ENCODE results near the gene SAMD14. TPM values are rescaled to one million over a fixed set of nuclear protein-coding genes. Genes with fewer than 3 reads are reported as not detected.
A peak's percentile ranks its signal among the peaks of the same experiment; 100 is the strongest.

Gene SAMD14
- total RNA-seq, 2 donors from 2014 or later: 2.5 to 7.4 TPM

GRCh38 chr17:50151041-50151936, 21.3 kb upstream of the SAMD14 start:
- no peaks in the 10 kb centered on the region for H3K36me3 ChIP-seq
- under 1% methylated on average over 32 of the region's 40 CpGs for WGBS
- H3K27me3 ChIP-seq (replicated peaks; ENCODE audit: insufficient read depth): no peaks in the 10 kb centered on the region
- peaks cover 19% of the 10 kb centered on the region for H3K4me1 ChIP-seq (replicated peaks)
- TF ChIP-seq POLR2A (IDR thresholded peaks at IDR 0.05) (peak; percentile 73), POLR2AphosphoS5 (IDR thresholded peaks at IDR 0.05) (peak; percentile 60)
- TF ChIP-seq, protein P1, sequence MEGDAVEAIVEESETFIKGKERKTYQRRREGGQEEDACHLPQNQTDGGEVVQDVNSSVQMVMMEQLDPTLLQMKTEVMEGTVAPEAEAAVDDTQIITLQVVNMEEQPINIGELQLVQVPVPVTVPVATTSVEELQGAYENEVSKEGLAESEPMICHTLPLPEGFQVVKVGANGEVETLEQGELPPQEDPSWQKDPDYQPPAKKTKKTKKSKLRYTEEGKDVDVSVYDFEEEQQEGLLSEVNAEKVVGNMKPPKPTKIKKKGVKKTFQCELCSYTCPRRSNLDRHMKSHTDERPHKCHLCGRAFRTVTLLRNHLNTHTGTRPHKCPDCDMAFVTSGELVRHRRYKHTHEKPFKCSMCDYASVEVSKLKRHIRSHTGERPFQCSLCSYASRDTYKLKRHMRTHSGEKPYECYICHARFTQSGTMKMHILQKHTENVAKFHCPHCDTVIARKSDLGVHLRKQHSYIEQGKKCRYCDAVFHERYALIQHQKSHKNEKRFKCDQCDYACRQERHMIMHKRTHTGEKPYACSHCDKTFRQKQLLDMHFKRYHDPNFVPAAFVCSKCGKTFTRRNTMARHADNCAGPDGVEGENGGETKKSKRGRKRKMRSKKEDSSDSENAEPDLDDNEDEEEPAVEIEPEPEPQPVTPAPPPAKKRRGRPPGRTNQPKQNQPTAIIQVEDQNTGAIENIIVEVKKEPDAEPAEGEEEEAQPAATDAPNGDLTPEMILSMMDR (IDR thresholded peaks at IDR 0.05): peak; percentile 43 to 76 (median 56)
- H3K27ac ChIP-seq: peak overlapping the region; percentile 77 to 90
- H3K9me3 ChIP-seq: no peaks in the 10 kb centered on the region
- peak overlapping the region; percentile 69 to 86 for H3K4me3 ChIP-seq
- DNase-seq (ENCODE audit: low spot score): peak; percentile 86
- intact Hi-C loops (cut with DNase I): loop anchor here (5.0 to 10.0 kb wide), 2 partner anchors 34 to 56 kb away; partner anchors contain the start of gene PDK2

DNA sequence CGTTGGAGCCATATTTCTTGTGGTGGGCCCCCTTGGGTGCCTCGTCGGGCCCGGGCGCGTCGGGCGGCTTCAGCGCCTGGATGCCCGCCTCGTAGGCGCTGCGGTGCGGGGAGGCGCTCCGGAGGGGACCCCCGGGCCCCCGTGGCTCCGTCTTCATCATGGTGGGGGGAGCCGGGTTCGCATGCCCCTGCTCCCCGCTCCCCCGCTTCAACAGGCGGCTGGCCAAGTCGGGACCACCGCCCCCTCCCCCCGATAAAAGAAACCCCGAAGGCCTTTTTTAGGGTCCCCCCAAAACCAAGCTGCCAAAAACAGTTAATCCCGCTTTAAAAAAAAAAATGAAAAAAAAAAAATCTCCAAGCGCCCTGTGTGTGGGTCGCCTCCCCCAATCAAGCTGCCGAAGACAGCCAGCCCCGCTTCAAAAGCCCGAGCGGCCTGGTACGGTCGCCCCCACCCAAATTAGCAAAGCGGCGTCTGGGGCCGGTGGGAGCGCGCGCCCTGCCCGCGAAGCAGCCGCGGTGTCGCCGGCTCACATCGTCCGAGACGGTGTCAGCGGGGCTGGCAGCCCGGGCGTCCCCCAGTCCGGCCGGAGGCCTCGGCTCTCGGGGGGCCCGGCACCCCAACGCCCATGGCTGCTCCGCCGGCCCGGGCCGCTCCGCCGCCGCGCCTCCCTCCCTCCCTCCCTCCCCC, 20.5 kb upstream of the SAMD14 start, which contains the start of gene PPP1R9B:
Gene PPP1R9B, minus strand, starts transcription at position 324 of the 687 bp plus-strand sequence. Its CDS starts 164 bp downstream, at position 160.
- intact Hi-C loops (cut with DNase I): loop anchor here (5.0 to 10.0 kb wide), 2 partner anchors 33 to 56 kb away; partner anchors contain the start of gene PDK2
- under 1% methylated on average over 62 of the region's 69 CpGs for WGBS
- H3K4me1 ChIP-seq (replicated peaks): peaks cover 19% of the 10 kb centered on the region
- no peaks in the 10 kb centered on the region for H3K27me3 ChIP-seq (replicated peaks; ENCODE audit: insufficient read depth)
- H3K9me3 ChIP-seq: no peaks in the 10 kb centered on the region
- peak within 1 kb of the TSS; percentile 77 to 90 for H3K27ac ChIP-seq
- TF ChIP-seq, protein P1 (IDR thresholded peaks at IDR 0.05): no peak
- no peak for TF ChIP-seq POLR2AphosphoS5 (IDR thresholded peaks at IDR 0.05)
- no peak for TF ChIP-seq POLR2A (IDR thresholded peaks at IDR 0.05)
- DNase-seq (ENCODE audit: low spot score): no peak
- no peaks in the 10 kb centered on the region for H3K36me3 ChIP-seq
- H3K4me3 ChIP-seq: peak within 1 kb of the TSS; percentile 69 to 86

- Histone ChIP-seq H3K27ac (peak overlapping the region; percentile 77 to 90), H3K9me3 (no peaks in the 10 kb centered on the region), H3K36me3 (no peaks in the 10 kb centered on the region), H3K4me1 (replicated peaks) (peaks cover 19% of the 10 kb centered on the region), H3K27me3 (replicated peaks; ENCODE audit: insufficient read depth) (no peaks in the 10 kb centered on the region), H3K4me3 (peak overlapping the region; percentile 69 to 86)
- peak; percentile 24 for TF ChIP-seq POLR2A (IDR thresholded peaks at IDR 0.05)
- TF ChIP-seq, protein P1 (IDR thresholded peaks at IDR 0.05): peak in 1 of 4 experiments; percentile 43
- TF ChIP-seq POLR2AphosphoS5 (IDR thresholded peaks at IDR 0.05): no peak
- DNase-seq (ENCODE audit: low spot score): peak; percentile 47
- under 1% methylated on average over 85 of the region's 123 CpGs for WGBS
- intact Hi-C loops (cut with DNase I): loop anchor here (5.0 to 10.0 kb wide), 2 partner anchors 32 to 55 kb away; partner anchors contain the start of gene PDK2
Observed at GRCh38 chr17:50149417-50150353, 19.7 kb upstream of the SAMD14 start.

- 0% methylated on average over 29 of the region's 30 CpGs for WGBS
Observed at GRCh38 chr17:50149091-50149416, 19.1 kb upstream of the SAMD14 start.

More at GRCh38 chr17:50149091-50149416, 19.1 kb upstream of the SAMD14 start:
- Histone ChIP-seq H3K4me1 (replicated peaks) (peaks cover 19% of the 10 kb centered on the region), H3K4me3 (peak overlapping the region; percentile 69 to 86), H3K27ac (peak overlapping the region; percentile 77 to 90), H3K9me3 (no peaks in the 10 kb centered on the region), H3K27me3 (replicated peaks; ENCODE audit: insufficient read depth) (no peaks in the 10 kb centered on the region), H3K36me3 (no peaks in the 10 kb centered on the region)
- intact Hi-C loops (cut with DNase I): no loop called here
- TF ChIP-seq POLR2AphosphoS5 (IDR thresholded peaks at IDR 0.05): no peak
- TF ChIP-seq, protein P1 (IDR thresholded peaks at IDR 0.05): no peak
- TF ChIP-seq POLR2A (IDR thresholded peaks at IDR 0.05): peak; percentile 35
- DNase-seq (ENCODE audit: low spot score): no peak
